CMK (cell line): ENCODE data around the gene GRIN2A.

Experiments used
- DNase-seq: peaks from one replicate; pipeline ENCODE4 v3.0.0-alpha.2; 2010; ENCODE audit warnings: low read depth

GRIN2A gene

DNA sequence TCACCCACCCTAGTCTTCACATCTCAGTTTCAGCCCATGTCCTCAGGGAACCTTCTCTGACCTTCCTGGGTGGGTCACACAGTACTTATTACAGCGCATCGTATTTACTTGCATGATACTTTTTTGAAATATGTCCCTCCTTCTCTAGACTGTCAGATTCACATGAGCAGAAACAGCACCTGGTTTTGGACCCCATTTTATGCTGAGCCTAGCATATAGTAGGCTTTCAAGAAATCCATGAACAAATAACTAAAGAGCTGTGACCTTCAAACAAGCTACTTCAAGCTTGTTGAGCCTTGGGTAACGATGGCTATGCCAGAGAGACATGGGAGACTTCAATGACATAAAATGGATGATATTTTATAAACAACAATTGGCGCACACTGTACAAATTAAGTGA lies 150.3 kb downstream of the GRIN2A start:
- DNase-seq = no peak

DNA sequence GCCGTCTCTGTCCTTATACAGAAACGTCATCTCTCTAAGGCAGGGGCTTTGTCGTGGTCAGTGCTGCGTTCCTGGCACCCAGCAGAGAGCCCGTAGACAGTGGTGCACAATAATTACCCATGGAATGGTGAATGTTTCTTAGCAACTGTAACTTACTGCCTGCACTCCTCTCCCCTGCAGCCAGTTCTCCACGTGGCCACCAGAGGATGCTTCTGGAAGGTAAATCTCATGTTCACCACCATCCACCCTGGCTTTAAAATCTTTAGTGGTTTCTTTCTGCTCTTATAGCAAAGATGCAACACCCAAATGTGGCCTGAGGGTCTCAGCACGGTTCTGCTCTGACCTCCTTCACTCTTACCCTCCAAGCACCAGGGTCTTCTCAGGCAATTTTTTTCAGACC lies 150.8 kb downstream of the GRIN2A start:
- no peak for DNase-seq

DNA sequence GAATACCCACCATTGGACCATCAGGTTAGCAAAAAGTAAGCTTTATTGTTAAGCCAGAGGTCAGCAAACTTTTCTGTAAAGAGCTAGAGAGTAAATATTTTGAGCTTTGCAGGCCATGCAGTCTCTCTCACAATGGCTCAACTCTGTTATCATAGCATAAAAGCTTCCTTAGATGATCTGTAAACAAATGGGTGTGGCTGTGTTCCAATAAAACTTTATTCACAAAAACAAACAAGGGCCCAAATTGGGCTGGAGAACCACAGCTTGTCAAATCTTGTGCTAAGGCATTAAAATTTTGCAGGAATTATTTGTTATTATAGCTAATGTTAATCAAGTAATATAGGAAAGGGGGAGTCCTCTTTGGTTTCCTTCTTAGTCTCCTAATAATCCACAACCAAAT lies 153.6 kb downstream of the GRIN2A start:
- DNase-seq = no peak

DNA sequence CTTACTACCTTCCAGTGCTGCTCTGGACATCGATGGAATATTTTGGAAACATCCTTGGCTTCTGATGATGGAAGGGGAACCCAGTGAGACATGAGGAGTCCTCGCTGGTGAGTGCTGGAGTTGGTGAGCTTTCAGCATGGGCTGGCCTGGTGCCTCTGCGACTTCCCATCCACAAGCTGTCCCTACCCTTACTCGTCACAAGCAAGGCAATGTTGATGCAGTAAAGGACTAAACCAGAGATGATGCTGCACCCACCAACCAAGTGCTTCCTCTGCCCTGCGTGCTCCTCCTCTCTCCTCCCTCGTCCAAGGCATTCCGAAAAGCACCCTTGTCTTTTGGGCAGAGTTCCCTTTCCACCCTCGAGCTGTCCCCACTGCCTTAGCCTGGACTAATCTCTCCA lies 154.7 kb downstream of the GRIN2A start:
- DNase-seq = no peak

DNA sequence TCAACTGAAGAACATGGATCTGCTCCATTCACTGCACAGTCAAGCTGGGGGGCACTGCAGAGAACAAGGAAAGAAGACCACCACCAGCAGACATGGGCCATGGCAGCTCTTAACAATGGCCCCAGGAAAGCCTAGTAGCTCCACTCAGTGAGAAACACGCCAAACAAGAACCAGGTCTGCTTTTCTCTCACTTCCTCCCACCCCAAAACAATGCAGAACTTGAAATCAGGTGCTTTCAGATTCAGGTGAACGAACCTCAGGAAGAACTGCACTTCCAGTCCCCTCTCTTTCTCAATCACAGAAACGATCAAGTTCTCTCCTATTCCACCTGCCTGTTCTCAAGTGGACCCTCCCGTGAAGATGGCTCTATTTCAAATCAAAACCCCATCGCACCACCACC lies 155.6 kb downstream of the GRIN2A start:
- DNase-seq = no peak

DNA sequence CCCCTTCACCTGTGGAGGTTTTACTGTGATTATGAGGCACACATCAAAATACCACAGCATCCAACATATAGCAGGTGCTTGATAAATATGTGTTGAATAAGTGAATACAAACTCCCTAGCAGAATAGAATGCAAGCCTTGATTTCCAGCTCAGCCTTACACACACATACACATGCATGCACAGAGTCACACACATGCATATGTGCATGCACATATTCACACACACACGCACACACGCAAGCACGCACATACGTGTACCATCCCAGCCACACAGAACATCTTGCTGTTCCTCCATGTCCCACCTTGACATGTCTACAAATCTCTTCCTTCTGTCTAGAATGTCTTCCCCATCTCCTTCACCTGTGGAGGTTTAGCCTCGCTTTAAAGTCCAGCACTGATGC lies 160.1 kb downstream of the GRIN2A start:
- DNase-seq = no peak

DNA sequence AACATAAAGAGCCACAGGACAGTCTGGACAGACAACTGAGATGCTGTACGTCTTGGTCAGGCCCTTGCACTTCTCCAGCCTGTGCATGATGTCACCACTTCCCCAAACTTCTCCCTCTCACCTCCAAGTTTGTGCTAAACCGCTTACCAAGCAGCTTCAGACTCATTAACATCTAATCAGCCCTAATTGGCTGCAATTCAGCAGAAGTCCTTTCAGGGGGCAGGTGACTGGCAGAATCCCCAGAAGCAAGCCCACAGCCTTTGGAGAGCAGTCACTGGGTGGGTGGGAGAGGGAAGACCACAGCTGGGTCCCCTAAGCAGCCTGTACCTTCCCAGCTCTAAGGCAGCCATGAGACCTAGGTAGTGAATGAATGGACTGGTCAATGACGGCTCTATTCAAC lies 161.4 kb downstream of the GRIN2A start:
- DNase-seq = no peak

DNA sequence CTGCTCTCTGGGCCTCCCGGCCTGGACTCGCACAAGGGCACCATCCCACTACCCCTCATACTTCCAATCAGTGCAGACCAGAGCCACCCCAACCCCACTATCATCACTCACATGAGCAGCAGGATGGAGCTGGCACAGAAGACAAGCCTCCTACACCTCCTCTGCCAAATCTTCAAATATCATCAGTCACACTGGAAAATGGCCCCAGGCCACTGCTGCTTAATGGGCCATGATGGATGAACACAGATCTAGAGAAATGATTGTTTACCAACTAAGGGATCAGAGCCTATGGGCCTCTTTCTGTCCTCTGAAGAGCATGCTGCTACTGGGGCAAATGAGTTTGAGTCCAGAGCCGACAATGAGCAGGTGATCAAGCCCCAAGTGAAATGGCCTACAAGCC lies 165.5 kb downstream of the GRIN2A start:
- no peak for DNase-seq

DNA sequence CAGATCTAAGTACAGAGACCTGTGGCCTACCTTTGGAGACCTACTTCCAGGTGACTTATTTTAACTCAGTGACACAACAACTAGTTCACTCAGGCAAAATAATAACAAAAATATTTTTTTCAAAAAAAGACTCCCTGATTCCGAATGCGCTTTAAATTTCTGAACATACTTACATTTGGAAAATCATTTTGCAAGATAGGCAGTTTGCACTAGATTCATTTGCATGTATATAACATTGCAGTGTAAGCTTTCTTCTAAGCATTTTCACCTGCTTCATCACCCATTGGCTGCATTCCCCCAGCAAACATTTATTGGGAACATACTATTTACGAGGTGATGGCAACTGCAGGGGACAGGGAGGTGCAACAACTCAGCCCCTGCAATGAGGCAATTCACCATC lies 166.8 kb downstream of the GRIN2A start:
- no peak for DNase-seq

DNA sequence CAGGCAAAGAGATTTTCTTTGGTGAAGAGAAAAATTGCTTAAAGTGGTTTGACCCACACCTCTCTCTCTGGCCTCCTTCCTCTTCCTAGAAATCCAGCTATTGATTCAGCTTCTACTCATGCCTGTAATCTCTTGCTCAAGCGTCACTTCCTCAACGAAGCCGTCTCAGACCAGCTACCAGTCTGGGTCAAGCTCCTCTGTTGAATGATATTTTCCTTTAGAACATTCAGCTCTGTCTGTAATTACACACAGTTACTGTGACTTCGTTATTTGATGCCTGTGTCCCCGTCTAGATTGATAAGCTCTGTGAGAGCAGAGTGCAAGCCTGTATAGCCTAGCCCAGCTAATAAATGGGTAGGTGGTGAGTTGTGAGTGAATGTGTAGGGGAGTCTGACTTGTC lies 168.5 kb downstream of the GRIN2A start:
- no peak for DNase-seq

DNA sequence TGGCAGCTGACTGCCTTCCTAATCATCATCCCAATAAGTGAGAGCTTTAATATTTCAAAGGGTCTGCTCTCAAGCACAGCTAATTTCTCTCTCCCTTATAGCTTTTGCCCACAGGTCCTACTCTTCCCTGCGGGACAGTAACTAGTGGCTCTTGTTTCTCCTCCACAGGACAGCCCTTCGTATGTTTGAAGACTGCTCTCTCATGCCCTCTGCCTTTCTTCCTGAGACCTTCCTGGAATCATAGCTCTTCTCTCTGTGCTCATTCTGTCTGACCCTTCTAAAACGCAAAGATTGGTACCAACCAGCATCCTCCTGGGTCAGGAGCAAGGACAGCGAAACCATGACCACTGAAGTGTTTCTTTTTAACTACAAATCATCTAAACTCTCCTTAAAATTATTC lies 168.9 kb downstream of the GRIN2A start:
- DNase-seq = no peak

DNA sequence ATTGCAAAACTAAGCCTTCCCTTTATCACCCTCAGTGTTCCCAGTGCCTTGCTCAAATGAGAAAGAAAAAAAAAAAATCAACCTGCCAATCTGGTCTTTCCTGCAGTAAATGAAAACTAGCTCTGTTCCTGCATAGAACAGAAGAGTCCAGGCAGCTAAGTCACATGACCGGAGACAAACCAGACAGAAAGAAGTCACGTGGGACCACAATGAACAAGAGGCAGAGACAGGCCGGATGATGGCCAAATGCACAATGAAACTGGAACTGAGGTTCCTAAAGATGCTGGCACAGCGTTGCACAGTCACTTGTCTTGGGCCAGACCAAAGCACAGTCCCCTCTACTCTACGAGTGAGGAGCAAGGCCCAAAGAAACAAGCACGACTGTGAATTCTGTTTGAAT lies 172.5 kb downstream of the GRIN2A start:
- DNase-seq = no peak

DNA sequence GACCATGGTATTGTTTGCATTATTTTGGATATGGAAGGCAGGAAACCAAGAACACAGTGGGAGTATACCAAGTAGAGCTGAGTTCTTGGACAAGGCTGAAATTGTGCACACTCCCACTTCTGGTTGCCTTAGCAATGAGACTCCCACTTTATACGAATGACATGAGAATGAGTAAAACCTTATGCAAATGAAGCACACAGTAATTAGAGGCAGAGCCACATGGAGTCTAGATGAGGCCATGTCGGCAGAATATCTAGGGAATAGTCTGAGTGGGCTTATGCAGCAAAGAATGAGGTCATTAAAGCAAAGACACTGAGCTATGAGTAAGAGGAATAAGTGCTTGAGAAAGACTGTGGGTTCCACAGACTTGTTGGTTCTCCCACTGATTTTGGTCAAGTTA lies 178.7 kb downstream of the GRIN2A start:
- DNase-seq = no peak

DNA sequence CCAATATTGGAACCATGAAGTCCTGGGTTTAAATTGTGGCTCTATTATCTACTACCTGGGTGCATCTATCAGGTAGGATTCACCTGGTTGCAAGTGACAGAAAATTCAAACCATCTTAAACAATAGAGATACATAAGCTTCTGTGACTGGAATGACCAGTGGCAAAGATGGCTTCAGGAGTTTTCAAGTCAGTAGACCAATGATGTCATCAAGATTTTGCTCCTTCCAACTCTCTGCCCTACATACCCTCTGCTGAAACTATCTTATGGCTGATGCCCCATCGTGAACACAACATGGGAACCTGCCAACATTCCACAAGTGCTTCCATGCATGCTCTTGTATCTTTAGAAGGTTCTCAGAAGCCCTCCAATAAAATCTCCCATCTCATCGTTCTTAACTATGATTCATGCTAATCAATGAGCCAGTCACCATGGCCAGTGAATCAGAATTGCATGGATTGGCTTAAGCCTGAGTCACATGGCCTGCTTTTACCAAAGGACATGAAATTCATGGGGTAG lies 180.9 kb downstream of the GRIN2A start:
- DNase-seq = no peak

DNA sequence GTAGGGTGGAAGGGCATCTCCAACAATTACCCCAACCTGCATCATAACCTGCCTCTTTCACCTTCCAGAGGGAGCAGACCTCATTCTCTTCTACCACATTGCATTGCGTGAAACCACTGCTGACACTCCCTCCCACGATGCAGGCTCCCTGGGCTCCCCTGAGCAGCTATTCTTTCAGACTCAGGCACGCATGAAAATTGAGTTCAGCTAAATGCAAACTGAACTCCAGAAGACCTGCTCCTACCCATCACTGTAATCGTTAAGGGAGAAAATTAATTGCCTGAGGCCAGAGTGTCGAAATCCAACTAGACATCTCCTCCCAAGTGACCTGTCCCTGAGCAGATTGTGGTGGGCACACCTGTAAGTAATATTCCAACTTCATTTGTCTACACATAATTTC lies 186.0 kb downstream of the GRIN2A start:
- no peak for DNase-seq

DNA sequence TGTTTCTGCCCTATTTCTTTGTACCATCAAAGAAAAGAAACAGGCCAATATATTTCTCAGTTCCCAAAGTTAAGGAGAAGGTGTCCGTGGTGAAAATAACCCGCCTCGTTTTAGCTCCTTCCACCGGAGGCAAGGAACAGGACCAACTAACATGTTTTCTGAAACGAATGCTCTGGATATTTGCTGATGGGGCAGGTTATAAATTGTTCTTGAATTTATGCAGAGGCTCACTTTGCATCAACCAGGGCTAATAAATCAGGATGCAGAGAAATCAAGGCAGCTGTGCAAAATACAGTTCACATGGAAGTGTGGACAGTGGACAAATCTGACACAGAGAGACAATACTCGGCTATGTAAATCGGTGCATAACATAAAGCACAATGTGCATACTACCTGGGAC lies 189.8 kb downstream of the GRIN2A start:
- no peak for DNase-seq

DNA sequence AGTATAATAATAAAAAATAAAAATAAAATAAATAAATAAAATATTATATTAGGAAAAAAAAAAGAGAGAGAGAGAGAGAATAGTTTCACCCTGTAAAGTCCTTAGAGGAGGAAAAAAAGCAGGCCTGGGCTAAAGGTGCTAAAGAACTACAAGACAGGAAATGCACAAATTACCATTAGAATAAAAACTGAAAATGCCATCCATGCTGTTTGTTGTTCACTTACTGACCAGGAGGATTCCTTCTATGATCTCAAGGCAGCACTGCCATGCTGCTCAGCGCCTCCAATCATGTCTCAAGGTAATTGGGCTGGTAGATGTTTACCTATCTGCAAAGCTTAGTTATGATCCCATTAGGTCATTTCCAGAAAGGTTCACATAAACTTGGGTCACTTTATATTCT lies 201.2 kb downstream of the GRIN2A start:
- DNase-seq = no peak

DNA sequence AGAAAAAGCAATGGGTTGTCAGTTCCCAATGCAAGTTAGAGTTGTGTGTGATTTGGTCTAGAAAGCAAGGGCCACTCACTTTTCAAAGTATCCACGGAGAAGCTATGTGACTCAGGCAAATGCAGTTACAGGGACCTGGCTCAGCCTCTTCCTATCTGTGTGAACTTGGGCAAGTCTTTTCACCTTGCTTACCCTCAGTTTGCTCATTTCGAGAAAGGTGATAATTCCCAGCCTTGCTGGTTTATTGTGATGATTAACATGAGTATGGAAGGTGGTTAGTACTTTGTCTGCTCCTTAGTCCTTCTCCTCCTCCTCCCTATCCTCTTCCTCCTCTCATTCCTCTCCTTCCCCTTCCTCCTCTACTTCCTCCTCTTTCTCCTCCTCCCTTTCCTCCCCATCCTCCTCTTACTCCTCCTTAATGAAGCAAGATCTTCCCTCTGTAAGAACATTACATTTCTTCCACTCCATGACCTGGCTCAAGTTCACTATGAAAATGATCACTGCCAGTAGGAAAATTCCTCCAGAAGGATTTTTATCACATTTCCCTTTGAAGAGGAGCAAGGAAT lies 204.0 kb downstream of the GRIN2A start:
- no peak for DNase-seq

DNA sequence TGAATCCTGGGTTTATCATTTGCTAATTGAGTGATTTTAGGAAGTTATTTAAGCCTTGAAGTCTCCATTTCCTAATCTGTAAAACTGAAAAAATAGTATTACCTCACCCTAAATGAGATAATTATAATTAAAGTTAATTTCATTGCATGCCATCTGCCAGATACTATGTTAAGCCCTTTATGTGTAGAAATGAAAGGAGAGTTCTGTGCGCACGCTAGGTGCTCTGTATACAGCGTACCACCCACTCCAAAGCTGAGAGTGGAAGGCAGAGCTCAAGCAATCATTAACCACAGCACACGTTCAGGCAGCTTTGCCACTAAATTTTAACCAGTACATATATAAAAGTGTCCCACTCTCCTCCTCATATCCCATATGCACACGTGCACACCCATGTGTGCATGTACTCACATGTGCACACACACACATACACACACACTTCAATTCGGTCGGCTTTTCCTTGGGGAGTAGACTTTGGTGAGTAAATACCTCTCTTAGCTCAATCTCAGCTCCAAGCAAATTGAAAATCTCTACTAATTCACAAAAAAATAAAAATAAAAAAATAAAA lies 204.8 kb downstream of the GRIN2A start:
- no peak for DNase-seq

DNA sequence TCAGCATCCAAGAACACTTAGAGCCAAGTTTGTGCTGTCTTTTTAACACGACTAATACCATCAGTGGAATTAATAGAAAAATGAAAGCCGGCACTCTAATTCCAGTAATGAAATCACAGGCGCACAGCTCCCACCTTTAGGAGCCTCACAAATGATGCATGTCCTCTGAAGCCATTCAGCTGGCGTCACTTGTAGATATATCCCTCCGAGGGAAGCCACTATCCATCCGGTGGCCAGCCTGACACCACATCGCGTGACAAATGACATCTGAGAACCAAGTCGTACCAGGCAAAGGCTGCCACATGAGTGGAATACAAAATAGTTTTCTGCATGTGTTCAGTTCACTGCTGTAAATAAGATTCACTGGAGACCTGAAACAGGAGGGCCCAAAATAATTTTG lies 205.6 kb downstream of the GRIN2A start:
- no peak for DNase-seq

DNA sequence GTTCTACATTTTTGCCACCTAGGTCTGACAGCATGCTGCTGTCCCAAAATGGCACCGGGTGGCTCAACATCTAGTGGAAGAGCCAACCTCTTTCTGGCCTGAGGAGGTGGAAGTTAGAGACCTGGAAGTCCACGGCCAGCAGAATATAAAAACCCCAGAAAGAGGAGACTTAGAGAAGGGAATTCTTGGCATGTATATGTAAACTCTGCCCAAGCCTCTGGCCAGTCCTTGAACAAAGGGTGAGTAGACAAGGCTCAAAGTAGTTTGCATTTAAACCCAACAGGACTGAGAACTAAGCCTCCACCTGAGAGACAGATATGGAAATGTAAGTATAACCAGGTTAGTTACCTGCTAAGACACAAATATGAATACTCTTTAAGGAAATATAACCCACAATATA lies 210.3 kb downstream of the GRIN2A start:
- no peak for DNase-seq

DNA sequence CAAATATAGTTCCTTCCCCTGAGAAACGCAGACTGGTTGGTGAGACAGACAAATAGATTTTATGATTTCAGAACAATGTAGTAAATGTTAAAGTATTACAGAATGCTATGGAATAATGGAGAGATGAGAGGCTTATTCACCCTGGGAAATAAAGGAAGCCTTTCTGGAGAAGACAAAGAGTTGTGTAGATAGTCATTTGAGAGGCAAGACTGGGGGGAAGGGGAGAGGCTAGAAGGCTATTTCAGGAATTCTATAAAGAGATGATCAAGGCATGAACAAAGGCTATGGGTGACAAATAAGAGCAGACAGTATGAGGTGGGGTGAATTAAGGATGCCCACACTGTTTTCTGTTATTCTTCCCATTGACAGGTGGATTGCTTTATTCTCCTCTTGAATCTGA lies 211.4 kb downstream of the GRIN2A start:
- DNase-seq = no peak

DNA sequence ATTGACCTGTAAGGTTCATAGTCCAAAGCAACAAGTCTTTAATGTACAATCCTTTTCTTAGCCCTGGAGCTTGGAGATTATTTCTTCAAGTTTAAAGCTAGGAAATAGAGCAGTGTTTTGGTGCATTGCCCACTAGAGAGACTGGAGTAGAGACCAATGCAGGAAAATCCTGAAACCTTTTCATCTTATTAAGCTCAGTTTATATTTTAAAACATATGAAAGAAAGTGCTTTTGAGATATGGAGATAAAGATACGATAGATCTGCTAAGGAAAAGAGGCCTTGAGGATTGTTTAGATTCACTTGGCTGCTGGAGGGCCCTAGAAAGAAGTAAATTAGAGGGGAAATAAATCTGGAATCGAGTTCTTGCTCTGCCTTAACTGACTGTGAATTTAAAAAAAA lies 212.0 kb downstream of the GRIN2A start:
- no peak for DNase-seq

DNA sequence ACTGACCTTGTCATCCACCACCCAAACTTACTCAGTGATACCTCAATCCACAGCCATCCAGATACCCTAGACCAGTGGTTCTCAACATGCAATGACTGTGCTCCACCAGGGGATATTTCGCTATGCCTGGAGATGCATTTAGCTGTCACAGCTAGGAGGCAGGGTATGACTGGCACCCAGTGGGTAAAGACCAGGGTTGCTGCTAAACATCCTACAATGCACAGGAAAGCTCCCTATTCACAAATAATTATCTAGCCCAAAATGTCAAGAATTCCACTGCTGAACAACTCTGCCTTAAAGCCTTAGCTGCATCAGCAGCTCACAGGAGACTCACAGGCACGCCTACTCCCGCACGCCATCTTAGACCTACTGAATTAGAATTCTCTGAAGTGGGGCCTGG lies 212.6 kb downstream of the GRIN2A start:
- DNase-seq = no peak
